Loucy (cell line): ENCODE measurements around the gene LRP10.
A peak's percentile ranks its signal among the peaks of the same experiment; 100 is the strongest.

Source experiments
- H2AFZ ChIP-seq: fragments of 200-600 bp; sonication (generic); 2 replicates; pipeline ENCODE4 v1.6.0; 2016; ENCODE audit warnings: antibody characterized with exemption, mild to moderate bottlenecking, low read length, moderate library complexity
- H3F3A ChIP-seq: fragments of 200-600 bp; 2 replicates; pipeline ENCODE4 v1.6.0; 2016; ENCODE audit warnings: antibody characterized with exemption, low read depth, mild to moderate bottlenecking
- H3K27me3 ChIP-seq: fragments of 200-600 bp; sonication (generic); 2 replicates; pipeline ENCODE4 v1.6.1; 2014; ENCODE audit warnings: low read length, mild to moderate bottlenecking; ENCODE audit not compliant: insufficient read depth, poor library complexity, severe bottlenecking
- H3K36me3 ChIP-seq: fragments of 200-600 bp; sonication (generic); 2 replicates; pipeline ENCODE4 v1.6.1; 2016; ENCODE audit warnings: low read length; ENCODE audit not compliant: insufficient read depth
- H3K4me1 ChIP-seq: fragments of 200-600 bp; sonication (generic); 2 replicates; pipeline ENCODE4 v1.5.1; 2014; ENCODE audit warnings: low read length, mild to moderate bottlenecking; ENCODE audit not compliant: insufficient read depth, poor library complexity, severe bottlenecking
- H3K4me2 ChIP-seq: fragments of 200-600 bp; sonication (generic); 2 replicates; pipeline ENCODE4 v1.6.0; 2014; ENCODE audit warnings: antibody characterized with exemption, low read length, low read depth, mild to moderate bottlenecking; ENCODE audit not compliant: poor library complexity, severe bottlenecking
- H3K4me3 ChIP-seq: fragments of 200-600 bp; sonication (generic); 2 replicates; pipeline ENCODE4 v1.5.1; 2014; ENCODE audit warnings: low read length, mild to moderate bottlenecking, mixed read lengths; ENCODE audit not compliant: poor library complexity, severe bottlenecking
- H3K79me2 ChIP-seq: fragments of 200-600 bp; sonication (generic); 2 replicates; pipeline ENCODE4 v1.6.1; 2014; ENCODE audit warnings: low read length; ENCODE audit not compliant: insufficient read depth
- H3K9ac ChIP-seq: fragments of 200-600 bp; sonication (generic); 2 replicates; pipeline ENCODE4 v1.6.0; 2014; ENCODE audit warnings: mild to moderate bottlenecking, low read depth, low read length, moderate library complexity; ENCODE audit not compliant: poor library complexity, severe bottlenecking
- H3K9me2 ChIP-seq: fragments of 200-600 bp; sonication (generic); replicated peaks from 2 replicates; pipeline ENCODE4 v1.6.1; 2016; ENCODE audit warnings: low read depth, low read length, mixed read lengths
- H3K9me3 ChIP-seq: fragments of 200-600 bp; sonication (generic); 2 replicates; pipeline ENCODE4 v1.6.1; 2014; ENCODE audit warnings: mild to moderate bottlenecking, antibody characterized with exemption, low read length, low read depth; ENCODE audit not compliant: insufficient read depth
- H4K20me1 ChIP-seq: fragments of 200-600 bp; sonication (generic); 2 replicates; pipeline ENCODE4 v1.6.0; 2014; ENCODE audit warnings: antibody characterized with exemption, low read length, mild to moderate bottlenecking; ENCODE audit not compliant: insufficient read depth, poor library complexity, severe bottlenecking
- CTCF ChIP-seq: fragments of 200-600 bp; sonication (generic); conservative IDR thresholded peaks from 2 replicates; pipeline ENCODE4 v1.5.1; 2014; ENCODE audit warnings: mild to moderate bottlenecking, antibody characterized with exemption, low read length
- EZH2phosphoT487 ChIP-seq: fragments of 200-600 bp; IDR thresholded peaks from 2 replicates; pipeline ENCODE4 v1.6.1; 2018; ENCODE audit warnings: antibody characterized with exemption, mild to moderate bottlenecking, moderate library complexity, borderline replicate concordance

Gene LRP10

GRCh38 chr14:22897357-22897756 is 25.8 kb downstream of the LRP10 start:
- no peak overlapping the region for H3K9ac ChIP-seq
- no peaks in the 10 kb centered on the region for H3K9me2 ChIP-seq
- H2AFZ ChIP-seq, result no peak overlapping the region
- no peaks in the 10 kb centered on the region for H3K79me2 ChIP-seq
- H3F3A ChIP-seq, result no peaks in the 10 kb centered on the region
- H3K4me1 ChIP-seq, result no peaks in the 10 kb centered on the region
- H3K4me3 ChIP-seq, result no peak overlapping the region
- H3K27me3 ChIP-seq, result no peaks in the 10 kb centered on the region
- TF ChIP-seq EZH2phosphoT487, result no peak
- no peak for TF ChIP-seq CTCF
- no peaks in the 10 kb centered on the region for H4K20me1 ChIP-seq
- H3K36me3 ChIP-seq, result peaks cover 17% of the 10 kb centered on the region; the same call in 1 of the 2 replicates
- no peak overlapping the region for H3K4me2 ChIP-seq
- H3K9me3 ChIP-seq, result no peaks in the 10 kb centered on the region

GRCh38 chr14:22898302-22899090 is 27.0 kb downstream of the LRP10 start:
- Histone ChIP-seq H3K4me3 (no peak overlapping the region), H3K9me2 (no peaks in the 10 kb centered on the region), H3K27me3 (no peaks in the 10 kb centered on the region), H4K20me1 (no peaks in the 10 kb centered on the region), H3K36me3 (peaks cover 25% of the 10 kb centered on the region; the same call in 1 of the 2 replicates), H3F3A (no peaks in the 10 kb centered on the region), H3K4me2 (no peak overlapping the region), H3K9ac (no peak overlapping the region), H3K4me1 (no peaks in the 10 kb centered on the region), H3K79me2 (no peaks in the 10 kb centered on the region), H2AFZ (no peak overlapping the region), H3K9me3 (no peaks in the 10 kb centered on the region)
- TF ChIP-seq CTCF, result no peak
- TF ChIP-seq EZH2phosphoT487, result no peak

GRCh38 chr14:22900081-22900799 is 28.7 kb downstream of the LRP10 start:
- TF ChIP-seq EZH2phosphoT487 (no peak), CTCF (peak; percentile 67)
- Histone ChIP-seq H3K36me3 (peaks cover 42% of the 10 kb centered on the region; the same call in 1 of the 2 replicates), H3K27me3 (no peaks in the 10 kb centered on the region), H3K9me2 (no peaks in the 10 kb centered on the region), H3K4me3 (no peak overlapping the region), H3K4me1 (no peaks in the 10 kb centered on the region), H3K4me2 (no peak overlapping the region), H3K79me2 (no peaks in the 10 kb centered on the region), H3K9ac (no peak overlapping the region), H2AFZ (no peak overlapping the region), H4K20me1 (no peaks in the 10 kb centered on the region), H3K9me3 (no peaks in the 10 kb centered on the region), H3F3A (no peaks in the 10 kb centered on the region)
